ENCODE data around the gene TRPC4AP. TPM values are rescaled to one million over a fixed set of nuclear protein-coding genes. Genes with fewer than 3 reads are reported as not detected.

TRPC4AP gene
- total RNA-seq, 3 donors from 2014 or later (not counting 1 experiment from before 2014, with no cell fraction given) = 72.3 to 79.0 (median 74.4) TPM

- WGBS (ENCODE audit: insufficient coverage) = 90% methylated on average over 5 of the region's 5 CpGs
These were observed 125.2 kb downstream of the TRPC4AP start for GRCh38 chr20:34967421-34967820.

GRCh38 chr20:34965051-34965450 lies 127.6 kb downstream of the TRPC4AP start:
- Histone ChIP-seq H3K9me3 (ENCODE audit: control insufficient read depth, insufficient read depth, low read length) (no peaks in the 10 kb centered on the region), H3K4me1 (ENCODE audit: control insufficient read depth, insufficient read depth, low read length) (no peaks in the 10 kb centered on the region), H3K27ac (ENCODE audit: low read length) (no peak overlapping the region), H3K27me3 (ENCODE audit: control insufficient read depth, insufficient read depth, low read length) (no peaks in the 10 kb centered on the region), H3K36me3 (ENCODE audit: control insufficient read depth, insufficient read depth, low read length) (no peaks in the 10 kb centered on the region), H3K4me3 (ENCODE audit: low read length) (no peak overlapping the region)
- no peaks in the 10 kb centered on the region for H3K36me3 Mint-ChIP-seq
- intact Hi-C loops (cut with micrococcal nuclease) = no loop called here
- ATAC-seq (no peak), DNase-seq (no peak)
- H3K4me1 Mint-ChIP-seq = no peaks in the 10 kb centered on the region
- H3K4me3 Mint-ChIP-seq = no peak overlapping the region
- 97% methylated on average over 5 of the region's 5 CpGs for WGBS (ENCODE audit: insufficient coverage)
- TF ChIP-seq, protein P1, sequence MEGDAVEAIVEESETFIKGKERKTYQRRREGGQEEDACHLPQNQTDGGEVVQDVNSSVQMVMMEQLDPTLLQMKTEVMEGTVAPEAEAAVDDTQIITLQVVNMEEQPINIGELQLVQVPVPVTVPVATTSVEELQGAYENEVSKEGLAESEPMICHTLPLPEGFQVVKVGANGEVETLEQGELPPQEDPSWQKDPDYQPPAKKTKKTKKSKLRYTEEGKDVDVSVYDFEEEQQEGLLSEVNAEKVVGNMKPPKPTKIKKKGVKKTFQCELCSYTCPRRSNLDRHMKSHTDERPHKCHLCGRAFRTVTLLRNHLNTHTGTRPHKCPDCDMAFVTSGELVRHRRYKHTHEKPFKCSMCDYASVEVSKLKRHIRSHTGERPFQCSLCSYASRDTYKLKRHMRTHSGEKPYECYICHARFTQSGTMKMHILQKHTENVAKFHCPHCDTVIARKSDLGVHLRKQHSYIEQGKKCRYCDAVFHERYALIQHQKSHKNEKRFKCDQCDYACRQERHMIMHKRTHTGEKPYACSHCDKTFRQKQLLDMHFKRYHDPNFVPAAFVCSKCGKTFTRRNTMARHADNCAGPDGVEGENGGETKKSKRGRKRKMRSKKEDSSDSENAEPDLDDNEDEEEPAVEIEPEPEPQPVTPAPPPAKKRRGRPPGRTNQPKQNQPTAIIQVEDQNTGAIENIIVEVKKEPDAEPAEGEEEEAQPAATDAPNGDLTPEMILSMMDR (IDR thresholded peaks at IDR 0.05) = no peak
- no peaks in the 10 kb centered on the region for H3K27me3 Mint-ChIP-seq (ENCODE audit: low read depth in 2 of 2)
- H3K9me3 Mint-ChIP-seq = no peaks in the 10 kb centered on the region
- no peak overlapping the region for H3K27ac Mint-ChIP-seq

More at GRCh38 chr20:34967421-34967820, 125.2 kb downstream of the TRPC4AP start:
- Histone ChIP-seq H3K27ac (ENCODE audit: low read length) (no peak overlapping the region), H3K9me3 (ENCODE audit: control insufficient read depth, insufficient read depth, low read length) (no peaks in the 10 kb centered on the region), H3K27me3 (ENCODE audit: control insufficient read depth, insufficient read depth, low read length) (no peaks in the 10 kb centered on the region), H3K4me1 (ENCODE audit: control insufficient read depth, insufficient read depth, low read length) (no peaks in the 10 kb centered on the region), H3K36me3 (ENCODE audit: control insufficient read depth, insufficient read depth, low read length) (no peaks in the 10 kb centered on the region), H3K4me3 (ENCODE audit: low read length) (no peak overlapping the region)
- Mint-ChIP-seq H3K27ac (no peak overlapping the region), H3K27me3 (ENCODE audit: low read depth in 2 of 2) (no peaks in the 10 kb centered on the region), H3K4me1 (no peaks in the 10 kb centered on the region), H3K4me3 (no peak overlapping the region), H3K36me3 (no peaks in the 10 kb centered on the region), H3K9me3 (no peaks in the 10 kb centered on the region)
- TF ChIP-seq, protein P1 (IDR thresholded peaks at IDR 0.05) = no peak
- DNase-seq (no peak), ATAC-seq (no peak)
- intact Hi-C loops (cut with micrococcal nuclease) = no loop called here

DNA sequence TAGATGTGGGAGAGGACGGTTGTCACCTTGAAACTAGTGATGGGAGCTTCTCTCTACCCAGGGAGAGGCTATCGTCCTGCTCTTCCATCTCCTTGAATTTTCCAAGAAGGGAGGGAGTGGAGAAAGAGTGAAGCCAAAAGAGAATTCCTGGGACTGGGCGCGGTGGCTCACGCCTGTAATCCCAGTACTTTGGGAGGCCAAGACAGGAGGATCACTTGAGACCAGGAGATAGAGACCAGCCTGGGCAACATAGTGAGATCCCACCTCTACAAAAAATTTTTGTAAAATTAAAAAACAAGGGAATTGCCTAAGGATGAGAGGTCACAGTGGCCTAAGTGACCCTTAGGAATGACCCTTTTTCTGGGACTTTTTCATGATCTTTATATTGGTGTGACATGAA lies 128.1 kb downstream of the TRPC4AP start:
- no peak for DNase-seq
- H3K27ac ChIP-seq (ENCODE audit: low read length) = no peak overlapping the region
- no peak for ATAC-seq
- Mint-ChIP-seq H3K27ac (no peak overlapping the region), H3K4me3 (no peak overlapping the region), H3K36me3 (no peaks in the 10 kb centered on the region), H3K9me3 (no peaks in the 10 kb centered on the region), H3K27me3 (ENCODE audit: low read depth in 2 of 2) (no peaks in the 10 kb centered on the region), H3K4me1 (no peaks in the 10 kb centered on the region)
- intact Hi-C loops (cut with micrococcal nuclease) = no loop called here
- no peaks in the 10 kb centered on the region for H3K27me3 ChIP-seq (ENCODE audit: control insufficient read depth, insufficient read depth, low read length)
- 94% methylated on average over 5 of the region's 5 CpGs for WGBS (ENCODE audit: insufficient coverage)
- H3K4me1 ChIP-seq (ENCODE audit: control insufficient read depth, insufficient read depth, low read length) = no peaks in the 10 kb centered on the region
- no peaks in the 10 kb centered on the region for H3K36me3 ChIP-seq (ENCODE audit: control insufficient read depth, insufficient read depth, low read length)
- H3K9me3 ChIP-seq (ENCODE audit: control insufficient read depth, insufficient read depth, low read length) = no peaks in the 10 kb centered on the region
- TF ChIP-seq, protein P1 (IDR thresholded peaks at IDR 0.05) = no peak
- H3K4me3 ChIP-seq (ENCODE audit: low read length) = no peak overlapping the region

- Histone ChIP-seq H3K36me3 (ENCODE audit: control insufficient read depth, insufficient read depth, low read length) (no peaks in the 10 kb centered on the region), H3K4me1 (ENCODE audit: control insufficient read depth, insufficient read depth, low read length) (peaks cover 12% of the 10 kb centered on the region), H3K27me3 (ENCODE audit: control insufficient read depth, insufficient read depth, low read length) (no peaks in the 10 kb centered on the region), H3K9me3 (ENCODE audit: control insufficient read depth, insufficient read depth, low read length) (no peaks in the 10 kb centered on the region), H3K27ac (ENCODE audit: low read length) (no peak overlapping the region), H3K4me3 (ENCODE audit: low read length) (no peak overlapping the region)
- intact Hi-C loops (cut with micrococcal nuclease) = no loop called here
- Mint-ChIP-seq H3K4me3 (peak overlapping the region; percentile 100), H3K4me1 (peaks cover 21 to 23% of the 10 kb centered on the region in 2 donors), H3K9me3 (no peaks in the 10 kb centered on the region), H3K27me3 (ENCODE audit: low read depth in 2 of 2) (no peaks in the 10 kb centered on the region), H3K36me3 (no peaks in the 10 kb centered on the region), H3K27ac (peak overlapping the region in 1 of 2 donors; percentile 98)
- 96% methylated on average over 21 of the region's 21 CpGs for WGBS (ENCODE audit: insufficient coverage)
- DNase-seq (no peak), ATAC-seq (no peak)
- TF ChIP-seq, protein P1 (IDR thresholded peaks at IDR 0.05) = no peak
These were observed 135.7 kb downstream of the TRPC4AP start for GRCh38 chr20:34956751-34957472.
